HCT116 (cell line): ENCODE data around the gene SMTNL2.

ENCODE experiments used
- CTCF ChIP-seq, 3 experiments: fragments of 200-600 bp in 1 of 3; sonication (generic) in 1 of 3; IDR thresholded peaks in 2 of 3; conservative IDR thresholded peaks in 1 of 3; 2 replicates each; pipeline ENCODE4 v1.5.1; 2012 to 2017; ENCODE audit warnings: low read depth in 2 of 3, low read length in 2 of 3, antibody characterized with exemption in 1 of 3, borderline replicate concordance in 1 of 3, control low read depth in 1 of 3, mild to moderate bottlenecking in 1 of 3, mixed read lengths in 1 of 3, mixed run types in 1 of 3, moderate library complexity in 1 of 3; ENCODE audit not compliant: insufficient read depth in 1 of 3
- ZBTB33 ChIP-seq: IDR thresholded peaks from 2 replicates; pipeline ENCODE4 v1.6.1; 2011; ENCODE audit warnings: mild to moderate bottlenecking, low read length, moderate library complexity; ENCODE audit not compliant: insufficient replicate concordance; ENCODE audit errors: extremely low read depth
- TF ChIP-seq, protein P1 (sequence below): IDR thresholded peaks from 2 replicates; pipeline ENCODE4 v1.6.1; 2012; ENCODE audit warnings: low read depth
- TF ChIP-seq, protein P2 (sequence below): IDR thresholded peaks from 2 replicates; pipeline ENCODE4 v1.6.1; 2012
- TF ChIP-seq, protein P3 (sequence below): IDR thresholded peaks from 2 replicates; pipeline ENCODE4 v1.6.1; 2012

GRCh38 chr17:4536742-4537411, 47.5 kb upstream of the SMTNL2 start:
- TF ChIP-seq, protein P1, sequence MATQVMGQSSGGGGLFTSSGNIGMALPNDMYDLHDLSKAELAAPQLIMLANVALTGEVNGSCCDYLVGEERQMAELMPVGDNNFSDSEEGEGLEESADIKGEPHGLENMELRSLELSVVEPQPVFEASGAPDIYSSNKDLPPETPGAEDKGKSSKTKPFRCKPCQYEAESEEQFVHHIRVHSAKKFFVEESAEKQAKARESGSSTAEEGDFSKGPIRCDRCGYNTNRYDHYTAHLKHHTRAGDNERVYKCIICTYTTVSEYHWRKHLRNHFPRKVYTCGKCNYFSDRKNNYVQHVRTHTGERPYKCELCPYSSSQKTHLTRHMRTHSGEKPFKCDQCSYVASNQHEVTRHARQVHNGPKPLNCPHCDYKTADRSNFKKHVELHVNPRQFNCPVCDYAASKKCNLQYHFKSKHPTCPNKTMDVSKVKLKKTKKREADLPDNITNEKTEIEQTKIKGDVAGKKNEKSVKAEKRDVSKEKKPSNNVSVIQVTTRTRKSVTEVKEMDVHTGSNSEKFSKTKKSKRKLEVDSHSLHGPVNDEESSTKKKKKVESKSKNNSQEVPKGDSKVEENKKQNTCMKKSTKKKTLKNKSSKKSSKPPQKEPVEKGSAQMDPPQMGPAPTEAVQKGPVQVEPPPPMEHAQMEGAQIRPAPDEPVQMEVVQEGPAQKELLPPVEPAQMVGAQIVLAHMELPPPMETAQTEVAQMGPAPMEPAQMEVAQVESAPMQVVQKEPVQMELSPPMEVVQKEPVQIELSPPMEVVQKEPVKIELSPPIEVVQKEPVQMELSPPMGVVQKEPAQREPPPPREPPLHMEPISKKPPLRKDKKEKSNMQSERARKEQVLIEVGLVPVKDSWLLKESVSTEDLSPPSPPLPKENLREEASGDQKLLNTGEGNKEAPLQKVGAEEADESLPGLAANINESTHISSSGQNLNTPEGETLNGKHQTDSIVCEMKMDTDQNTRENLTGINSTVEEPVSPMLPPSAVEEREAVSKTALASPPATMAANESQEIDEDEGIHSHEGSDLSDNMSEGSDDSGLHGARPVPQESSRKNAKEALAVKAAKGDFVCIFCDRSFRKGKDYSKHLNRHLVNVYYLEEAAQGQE: no peak
- TF ChIP-seq, protein P2, sequence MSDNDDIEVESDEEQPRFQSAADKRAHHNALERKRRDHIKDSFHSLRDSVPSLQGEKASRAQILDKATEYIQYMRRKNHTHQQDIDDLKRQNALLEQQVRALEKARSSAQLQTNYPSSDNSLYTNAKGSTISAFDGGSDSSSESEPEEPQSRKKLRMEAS: no peak
- TF ChIP-seq ZBTB33: no peak
- TF ChIP-seq CTCF (IDR thresholded peaks at IDR 0.05 in 2 of 3, conservative IDR thresholded peaks at IDR 0.05 in 1 of 3; ENCODE audit: borderline replicate concordance in 1 of 3, insufficient read depth in 1 of 3, low read depth in 2 of 3, low read length in 2 of 3): no peak
- TF ChIP-seq, protein P3, sequence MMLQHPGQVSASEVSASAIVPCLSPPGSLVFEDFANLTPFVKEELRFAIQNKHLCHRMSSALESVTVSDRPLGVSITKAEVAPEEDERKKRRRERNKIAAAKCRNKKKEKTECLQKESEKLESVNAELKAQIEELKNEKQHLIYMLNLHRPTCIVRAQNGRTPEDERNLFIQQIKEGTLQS: no peak
